GM19023 (cell line): ENCODE results near the gene KIF5A.
A peak's percentile ranks its signal among the peaks of the same experiment; 100 is the strongest.

Experiments used
- ATAC-seq: cut with Tn5 transposase; IDR thresholded peaks from one replicate; pipeline ENCODE4 v1.9.1; 2021; ENCODE audit warnings: mild to moderate bottlenecking, moderate library complexity; ENCODE audit not compliant: unreplicated experiment

The KIF5A gene

DNA sequence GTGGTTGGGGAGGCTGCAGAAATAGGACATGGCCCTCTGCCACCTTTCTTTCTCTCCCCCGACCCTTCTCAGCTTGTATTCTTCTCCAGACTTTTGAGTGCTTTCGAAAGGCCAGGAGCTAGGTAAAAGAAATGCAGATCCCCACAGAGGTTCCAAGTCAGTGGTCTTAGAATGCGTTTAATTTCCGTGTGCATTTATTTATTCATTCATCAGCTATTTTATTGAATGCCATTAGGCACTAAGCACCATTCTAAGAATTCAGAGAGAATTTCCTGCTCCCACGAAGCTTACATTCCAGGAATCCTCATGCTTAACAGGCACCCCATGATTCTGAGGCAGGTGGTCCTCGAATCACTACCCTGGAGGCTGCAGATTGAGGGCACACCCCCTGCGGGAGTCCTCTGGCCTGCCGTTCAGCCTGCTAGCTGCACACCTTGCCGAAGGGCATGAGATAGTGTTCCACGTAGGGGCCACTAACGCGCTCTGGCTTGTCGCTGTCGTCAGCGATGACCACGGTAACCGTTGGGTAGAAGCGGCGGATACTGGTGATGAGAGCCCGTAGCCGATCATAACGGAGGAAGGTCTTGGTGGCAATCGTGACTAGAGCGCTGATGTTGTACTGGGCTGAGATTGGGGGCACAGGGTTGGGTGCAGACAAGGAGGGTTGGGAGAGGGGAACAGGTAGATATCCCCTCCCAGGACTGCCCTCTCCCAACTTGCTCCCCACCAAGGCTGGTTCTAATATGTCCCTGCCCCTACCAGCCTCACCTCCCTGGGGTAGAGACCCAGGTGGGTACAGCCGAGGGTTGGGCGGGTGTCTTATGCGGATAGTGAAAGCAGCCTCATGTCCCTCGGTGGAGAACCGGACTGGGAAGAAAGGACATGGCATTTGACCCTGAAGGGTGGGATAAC, 78.7 kb downstream of the KIF5A start:
- no peak for ATAC-seq

DNA sequence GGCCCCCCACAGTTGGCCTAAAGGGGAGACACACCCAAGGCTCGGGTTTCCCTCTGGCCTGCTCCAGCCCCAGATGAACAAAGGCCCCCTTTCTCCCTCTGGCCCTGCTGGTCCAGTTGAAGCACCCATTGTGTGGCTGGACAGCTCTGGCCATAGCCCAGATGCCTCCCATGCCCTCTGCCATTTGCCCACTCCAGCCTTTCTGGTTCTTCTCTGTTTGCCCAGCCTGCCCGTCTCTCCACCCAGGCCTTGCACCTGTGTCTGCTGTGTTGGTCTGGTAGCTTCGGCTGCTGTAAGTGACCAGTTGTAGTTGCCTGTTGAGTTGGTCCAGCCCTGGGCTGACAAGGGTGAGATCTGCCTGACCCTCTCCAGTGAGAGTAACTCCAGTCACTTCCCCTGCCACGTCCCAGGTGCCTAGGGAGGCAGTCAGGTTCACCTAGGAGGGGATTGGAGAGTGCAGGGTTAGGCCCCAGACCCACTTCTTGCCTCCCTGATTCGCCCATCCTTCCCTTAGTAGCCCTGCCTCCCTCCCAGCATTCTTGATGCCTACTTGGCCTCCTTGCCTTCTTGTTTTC, 80.1 kb downstream of the KIF5A start:
- ATAC-seq, result no peak

DNA sequence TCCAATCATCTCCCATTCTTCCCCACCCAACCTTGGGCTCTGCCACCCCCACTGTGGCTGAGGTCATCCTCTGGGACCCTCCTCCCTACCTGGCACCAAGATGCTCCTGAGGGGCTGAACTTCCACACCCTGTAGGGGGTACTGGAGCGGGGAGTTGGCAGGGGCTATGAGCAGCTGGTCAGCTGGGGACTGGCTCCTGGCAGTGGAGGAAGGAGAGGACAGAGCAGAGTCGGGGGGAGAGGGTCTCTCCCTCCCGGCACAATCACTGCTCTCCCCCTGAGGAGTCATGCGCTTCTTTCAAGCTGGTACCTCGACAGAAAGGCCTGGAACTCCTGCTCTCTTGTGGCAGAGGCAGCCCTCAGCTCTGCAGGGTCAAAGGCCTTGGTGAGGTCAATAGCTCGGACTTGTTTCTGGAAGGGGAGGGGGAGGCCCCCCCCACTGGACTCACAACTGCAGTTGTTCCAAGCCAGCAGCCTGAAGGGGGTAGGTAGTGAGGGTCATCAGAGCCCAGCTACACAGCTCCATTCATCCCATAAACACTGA, 81.1 kb downstream of the KIF5A start:
- ATAC-seq, result no peak

DNA sequence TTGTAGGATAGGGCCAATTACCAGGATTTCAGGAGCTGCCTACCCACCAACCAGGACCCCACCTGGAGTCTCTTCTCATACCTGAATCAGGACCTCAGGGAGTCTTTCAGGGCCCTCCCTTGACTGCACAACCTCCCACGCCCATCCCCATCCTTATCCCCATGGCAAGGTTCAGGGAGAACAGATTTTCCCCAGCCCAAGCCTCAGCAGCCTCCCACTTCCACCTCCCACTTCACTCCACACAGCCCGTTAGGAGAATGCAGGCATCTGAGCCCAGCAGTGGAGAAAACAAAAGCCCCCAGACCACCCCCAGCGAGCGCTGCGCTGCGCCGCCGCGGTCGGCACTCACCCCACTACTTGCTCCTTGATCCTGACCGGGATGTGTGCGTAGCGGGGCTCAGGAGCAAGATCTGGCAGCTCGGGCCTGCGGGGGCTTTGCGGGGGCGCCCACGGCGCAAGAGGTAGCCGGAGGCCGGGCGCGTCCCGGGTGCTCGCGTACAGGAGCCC, 81.8 kb downstream of the KIF5A start:
- no peak for ATAC-seq

DNA sequence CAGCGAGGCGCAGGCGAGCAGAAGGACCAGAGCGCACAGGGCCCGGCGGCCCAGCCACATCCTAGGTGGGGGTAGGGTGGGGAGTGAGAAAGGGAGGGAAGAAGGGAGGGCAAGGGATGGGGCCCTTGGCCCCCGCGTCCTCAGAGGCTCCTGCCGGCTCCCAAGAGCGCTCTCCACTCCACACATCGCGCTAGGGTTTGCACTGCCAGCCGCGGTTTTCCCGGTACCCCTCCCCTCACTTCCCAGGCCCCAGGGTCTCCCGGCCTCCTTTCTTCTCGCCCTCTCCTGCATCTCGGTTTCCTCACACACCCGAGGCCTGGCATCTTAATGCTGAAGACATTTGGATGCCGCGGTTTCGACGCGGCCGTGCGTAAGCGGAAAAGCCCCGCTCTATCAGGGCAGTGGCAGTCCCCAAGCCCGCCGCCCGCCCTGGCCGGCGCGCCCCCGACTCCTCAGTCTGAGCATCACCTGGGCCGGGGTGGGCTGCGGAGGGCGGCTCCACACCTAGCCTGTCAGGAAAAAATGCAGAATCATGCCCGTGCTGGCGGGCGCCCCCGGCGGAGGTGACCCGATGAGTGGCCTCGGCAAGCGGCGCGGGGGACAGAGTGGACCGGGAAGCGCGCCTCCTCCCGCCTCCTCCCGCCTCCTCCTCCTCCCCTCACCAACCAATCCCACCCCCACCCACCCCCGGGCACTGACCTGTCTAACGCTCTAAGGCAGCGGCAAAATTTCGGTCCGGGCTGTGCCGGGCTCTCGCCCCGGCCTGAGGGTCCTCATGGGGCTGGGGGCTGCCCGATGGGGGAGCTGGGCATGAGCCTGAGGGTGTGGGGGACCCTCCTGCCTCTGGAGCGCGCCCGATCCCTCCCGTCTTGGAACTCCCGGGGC, 82.5 kb downstream of the KIF5A start:
- peak; percentile 21 for ATAC-seq

DNA sequence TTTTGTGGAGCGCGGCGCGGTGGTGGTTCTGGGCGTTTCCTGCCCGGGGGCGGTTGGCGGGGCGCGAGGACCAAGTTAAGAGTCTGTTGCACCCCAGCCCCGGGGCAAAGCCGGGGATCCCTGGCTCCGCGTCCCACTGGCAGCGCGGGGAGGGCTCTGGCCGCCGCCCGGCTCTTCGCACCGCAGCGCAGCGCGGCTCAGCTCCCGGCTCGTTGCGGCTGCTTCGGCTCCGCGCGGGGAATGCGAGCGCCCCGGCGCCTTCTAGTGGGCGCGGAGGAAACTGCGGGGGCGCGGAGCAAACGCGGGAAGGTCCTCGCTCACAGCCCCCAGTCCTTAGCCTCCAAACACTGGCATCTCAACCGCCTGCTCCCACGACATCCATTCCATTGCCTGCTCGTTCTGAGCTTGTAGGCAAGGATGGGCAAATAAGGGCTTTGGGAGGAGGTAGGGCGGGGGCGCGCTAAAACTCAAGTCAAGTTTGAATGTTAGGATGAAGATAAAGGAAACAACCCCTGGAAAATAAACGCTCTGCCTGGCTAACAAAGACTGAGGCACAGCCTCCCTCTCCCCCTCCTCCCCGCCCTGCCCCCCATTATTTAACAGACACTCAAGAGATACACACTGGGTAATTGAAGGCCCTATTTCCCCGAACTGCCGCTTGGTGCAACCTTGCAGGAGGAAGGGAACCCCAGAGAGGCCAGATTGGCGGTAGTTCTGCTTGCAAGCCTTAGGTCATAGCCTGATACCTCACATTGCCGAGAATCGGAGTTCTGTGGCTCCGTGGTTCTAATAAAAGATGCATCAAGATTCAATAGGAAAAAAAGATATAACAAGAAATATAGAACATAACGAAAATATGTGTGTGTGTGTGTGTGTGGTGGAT, 83.4 kb downstream of the KIF5A start, which contains the start of gene B4GALNT1:
Gene B4GALNT1 (minus strand): TSS at position 244 of the 883 bp plus-strand sequence. CDS start 1,069 bp downstream, outside the sequence.
- peak; percentile 73 for ATAC-seq
